Astrocyte of the cerebellum (primary cell): Measurements from ENCODE around the gene CLPTM1.

ENCODE experiments used
- DNase-seq: peaks from one replicate; pipeline ENCODE4 v3.0.0-alpha.2; 2011; ENCODE audit warnings: low read depth
- H3K4me3 ChIP-seq: 2 replicates; pipeline ENCODE4 v1.5.1; 2011; ENCODE audit warnings: mild to moderate bottlenecking, low read depth, low read length, moderate library complexity
- in situ Hi-C: cut with HindIII; loops from 2 replicates; pipeline ENCODE4 v1.10.0; 2017; ENCODE audit warnings: low sequenced_read_pairs
- TF ChIP-seq, protein P1 (sequence below): IDR thresholded peaks from 2 replicates; pipeline ENCODE4 v1.5.1; 2012; ENCODE audit warnings: low read length, low read depth, moderate library complexity, mild to moderate bottlenecking; ENCODE audit errors: missing control alignments

CLPTM1 gene, protein sequence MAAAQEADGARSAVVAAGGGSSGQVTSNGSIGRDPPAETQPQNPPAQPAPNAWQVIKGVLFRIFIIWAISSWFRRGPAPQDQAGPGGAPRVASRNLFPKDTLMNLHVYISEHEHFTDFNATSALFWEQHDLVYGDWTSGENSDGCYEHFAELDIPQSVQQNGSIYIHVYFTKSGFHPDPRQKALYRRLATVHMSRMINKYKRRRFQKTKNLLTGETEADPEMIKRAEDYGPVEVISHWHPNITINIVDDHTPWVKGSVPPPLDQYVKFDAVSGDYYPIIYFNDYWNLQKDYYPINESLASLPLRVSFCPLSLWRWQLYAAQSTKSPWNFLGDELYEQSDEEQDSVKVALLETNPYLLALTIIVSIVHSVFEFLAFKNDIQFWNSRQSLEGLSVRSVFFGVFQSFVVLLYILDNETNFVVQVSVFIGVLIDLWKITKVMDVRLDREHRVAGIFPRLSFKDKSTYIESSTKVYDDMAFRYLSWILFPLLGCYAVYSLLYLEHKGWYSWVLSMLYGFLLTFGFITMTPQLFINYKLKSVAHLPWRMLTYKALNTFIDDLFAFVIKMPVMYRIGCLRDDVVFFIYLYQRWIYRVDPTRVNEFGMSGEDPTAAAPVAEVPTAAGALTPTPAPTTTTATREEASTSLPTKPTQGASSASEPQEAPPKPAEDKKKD

GRCh38 chr19:44954649-44955504 lies at the start of gene CLPTM1:
CLPTM1 (plus strand) TSS chr19:44955380; CDS start chr19:44955396, 16 bp downstream.
- peak; percentile 90 for DNase-seq
- peak within 1 kb of the TSS; percentile 94 for H3K4me3 ChIP-seq
- TF ChIP-seq, protein P1, sequence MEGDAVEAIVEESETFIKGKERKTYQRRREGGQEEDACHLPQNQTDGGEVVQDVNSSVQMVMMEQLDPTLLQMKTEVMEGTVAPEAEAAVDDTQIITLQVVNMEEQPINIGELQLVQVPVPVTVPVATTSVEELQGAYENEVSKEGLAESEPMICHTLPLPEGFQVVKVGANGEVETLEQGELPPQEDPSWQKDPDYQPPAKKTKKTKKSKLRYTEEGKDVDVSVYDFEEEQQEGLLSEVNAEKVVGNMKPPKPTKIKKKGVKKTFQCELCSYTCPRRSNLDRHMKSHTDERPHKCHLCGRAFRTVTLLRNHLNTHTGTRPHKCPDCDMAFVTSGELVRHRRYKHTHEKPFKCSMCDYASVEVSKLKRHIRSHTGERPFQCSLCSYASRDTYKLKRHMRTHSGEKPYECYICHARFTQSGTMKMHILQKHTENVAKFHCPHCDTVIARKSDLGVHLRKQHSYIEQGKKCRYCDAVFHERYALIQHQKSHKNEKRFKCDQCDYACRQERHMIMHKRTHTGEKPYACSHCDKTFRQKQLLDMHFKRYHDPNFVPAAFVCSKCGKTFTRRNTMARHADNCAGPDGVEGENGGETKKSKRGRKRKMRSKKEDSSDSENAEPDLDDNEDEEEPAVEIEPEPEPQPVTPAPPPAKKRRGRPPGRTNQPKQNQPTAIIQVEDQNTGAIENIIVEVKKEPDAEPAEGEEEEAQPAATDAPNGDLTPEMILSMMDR: no peak
- in situ Hi-C loops: loop anchor here (5.0 to 10.0 kb wide), 2 partner anchors 43 to 220 kb away; partner anchors contain the start of gene APOC1

DNA sequence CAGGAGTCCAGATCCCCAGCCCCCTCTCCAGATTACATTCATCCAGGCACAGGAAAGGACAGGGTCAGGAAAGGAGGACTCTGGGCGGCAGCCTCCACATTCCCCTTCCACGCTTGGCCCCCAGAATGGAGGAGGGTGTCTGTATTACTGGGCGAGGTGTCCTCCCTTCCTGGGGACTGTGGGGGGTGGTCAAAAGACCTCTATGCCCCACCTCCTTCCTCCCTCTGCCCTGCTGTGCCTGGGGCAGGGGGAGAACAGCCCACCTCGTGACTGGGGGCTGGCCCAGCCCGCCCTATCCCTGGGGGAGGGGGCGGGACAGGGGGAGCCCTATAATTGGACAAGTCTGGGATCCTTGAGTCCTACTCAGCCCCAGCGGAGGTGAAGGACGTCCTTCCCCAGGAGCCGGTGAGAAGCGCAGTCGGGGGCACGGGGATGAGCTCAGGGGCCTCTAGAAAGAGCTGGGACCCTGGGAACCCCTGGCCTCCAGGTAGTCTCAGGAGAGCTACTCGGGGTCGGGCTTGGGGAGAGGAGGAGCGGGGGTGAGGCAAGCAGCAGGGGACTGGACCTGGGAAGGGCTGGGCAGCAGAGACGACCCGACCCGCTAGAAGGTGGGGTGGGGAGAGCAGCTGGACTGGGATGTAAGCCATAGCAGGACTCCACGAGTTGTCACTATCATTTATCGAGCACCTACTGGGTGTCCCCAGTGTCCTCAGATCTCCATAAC lies 49.6 kb upstream of the CLPTM1 start, which contains the start of gene APOE:
Gene APOE, plus strand, starts transcription at position 360 of the 724 bp plus-strand sequence. CDS start 829 bp downstream, outside the sequence.
- in situ Hi-C loops: no loop called here
- TF ChIP-seq, protein P1: no peak
- no peak for DNase-seq
- peak within 1 kb of the TSS; percentile 35 for H3K4me3 ChIP-seq

DNA sequence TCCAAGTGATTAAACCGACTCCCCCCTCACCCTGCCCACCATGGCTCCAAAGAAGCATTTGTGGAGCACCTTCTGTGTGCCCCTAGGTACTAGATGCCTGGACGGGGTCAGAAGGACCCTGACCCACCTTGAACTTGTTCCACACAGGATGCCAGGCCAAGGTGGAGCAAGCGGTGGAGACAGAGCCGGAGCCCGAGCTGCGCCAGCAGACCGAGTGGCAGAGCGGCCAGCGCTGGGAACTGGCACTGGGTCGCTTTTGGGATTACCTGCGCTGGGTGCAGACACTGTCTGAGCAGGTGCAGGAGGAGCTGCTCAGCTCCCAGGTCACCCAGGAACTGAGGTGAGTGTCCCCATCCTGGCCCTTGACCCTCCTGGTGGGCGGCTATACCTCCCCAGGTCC lies 47.6 kb upstream of the CLPTM1 start:
- no peak overlapping the region for H3K4me3 ChIP-seq
- TF ChIP-seq, protein P1: no peak
- in situ Hi-C loops: no loop called here
- DNase-seq: no peak

DNA sequence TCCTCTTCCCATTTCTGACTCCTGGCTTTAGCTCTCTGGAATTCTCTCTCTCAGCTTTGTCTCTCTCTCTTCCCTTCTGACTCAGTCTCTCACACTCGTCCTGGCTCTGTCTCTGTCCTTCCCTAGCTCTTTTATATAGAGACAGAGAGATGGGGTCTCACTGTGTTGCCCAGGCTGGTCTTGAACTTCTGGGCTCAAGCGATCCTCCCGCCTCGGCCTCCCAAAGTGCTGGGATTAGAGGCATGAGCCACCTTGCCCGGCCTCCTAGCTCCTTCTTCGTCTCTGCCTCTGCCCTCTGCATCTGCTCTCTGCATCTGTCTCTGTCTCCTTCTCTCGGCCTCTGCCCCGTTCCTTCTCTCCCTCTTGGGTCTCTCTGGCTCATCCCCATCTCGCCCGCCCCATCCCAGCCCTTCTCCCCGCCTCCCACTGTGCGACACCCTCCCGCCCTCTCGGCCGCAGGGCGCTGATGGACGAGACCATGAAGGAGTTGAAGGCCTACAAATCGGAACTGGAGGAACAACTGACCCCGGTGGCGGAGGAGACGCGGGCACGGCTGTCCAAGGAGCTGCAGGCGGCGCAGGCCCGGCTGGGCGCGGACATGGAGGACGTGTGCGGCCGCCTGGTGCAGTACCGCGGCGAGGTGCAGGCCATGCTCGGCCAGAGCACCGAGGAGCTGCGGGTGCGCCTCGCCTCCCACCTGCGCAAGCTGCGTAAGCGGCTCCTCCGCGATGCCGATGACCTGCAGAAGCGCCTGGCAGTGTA lies 46.9 kb upstream of the CLPTM1 start:
- TF ChIP-seq, protein P1: no peak
- H3K4me3 ChIP-seq: no peak overlapping the region
- in situ Hi-C loops: no loop called here
- DNase-seq: no peak

DNA sequence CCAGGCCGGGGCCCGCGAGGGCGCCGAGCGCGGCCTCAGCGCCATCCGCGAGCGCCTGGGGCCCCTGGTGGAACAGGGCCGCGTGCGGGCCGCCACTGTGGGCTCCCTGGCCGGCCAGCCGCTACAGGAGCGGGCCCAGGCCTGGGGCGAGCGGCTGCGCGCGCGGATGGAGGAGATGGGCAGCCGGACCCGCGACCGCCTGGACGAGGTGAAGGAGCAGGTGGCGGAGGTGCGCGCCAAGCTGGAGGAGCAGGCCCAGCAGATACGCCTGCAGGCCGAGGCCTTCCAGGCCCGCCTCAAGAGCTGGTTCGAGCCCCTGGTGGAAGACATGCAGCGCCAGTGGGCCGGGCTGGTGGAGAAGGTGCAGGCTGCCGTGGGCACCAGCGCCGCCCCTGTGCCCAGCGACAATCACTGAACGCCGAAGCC lies 46.3 kb upstream of the CLPTM1 start:
- in situ Hi-C loops: no loop called here
- H3K4me3 ChIP-seq: no peak overlapping the region
- TF ChIP-seq, protein P1: no peak
- no peak for DNase-seq
